HG02840 (cell line): ENCODE data around the gene SERPIND1.
"Not testable (repeated sequence)": the region's sequence is repeated elsewhere in the genome, so short reads cannot be mapped to it uniquely, and the experiment has no call there.

Experiments
- ATAC-seq: cut with Tn5 transposase; IDR thresholded peaks from one replicate; pipeline ENCODE4 v1.9.1; 2021; ENCODE audit warnings: mild to moderate bottlenecking, moderate library complexity, moderate number of reproducible peaks; ENCODE audit not compliant: unreplicated experiment, low FRiP score

The SERPIND1 gene

DNA sequence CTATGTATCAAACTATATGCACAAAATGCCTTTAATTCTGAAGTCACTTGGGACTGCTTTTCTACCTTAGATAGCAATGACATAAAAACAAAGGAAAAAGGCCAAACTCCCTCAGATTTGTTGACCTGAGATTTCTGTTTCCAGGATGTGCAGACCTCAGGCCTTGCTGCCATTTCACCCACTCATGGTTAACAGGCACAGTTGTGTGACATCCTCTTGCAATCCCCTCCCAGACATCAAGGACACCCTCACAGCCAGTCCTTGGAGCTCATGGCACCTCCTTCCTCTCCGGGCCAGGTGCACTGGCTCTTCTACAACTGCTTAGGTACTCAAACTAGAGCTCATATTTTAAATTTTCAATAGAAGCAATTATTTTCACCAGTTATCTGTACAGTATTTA, 37.3 kb downstream of the SERPIND1 start:
- no peak for ATAC-seq

DNA sequence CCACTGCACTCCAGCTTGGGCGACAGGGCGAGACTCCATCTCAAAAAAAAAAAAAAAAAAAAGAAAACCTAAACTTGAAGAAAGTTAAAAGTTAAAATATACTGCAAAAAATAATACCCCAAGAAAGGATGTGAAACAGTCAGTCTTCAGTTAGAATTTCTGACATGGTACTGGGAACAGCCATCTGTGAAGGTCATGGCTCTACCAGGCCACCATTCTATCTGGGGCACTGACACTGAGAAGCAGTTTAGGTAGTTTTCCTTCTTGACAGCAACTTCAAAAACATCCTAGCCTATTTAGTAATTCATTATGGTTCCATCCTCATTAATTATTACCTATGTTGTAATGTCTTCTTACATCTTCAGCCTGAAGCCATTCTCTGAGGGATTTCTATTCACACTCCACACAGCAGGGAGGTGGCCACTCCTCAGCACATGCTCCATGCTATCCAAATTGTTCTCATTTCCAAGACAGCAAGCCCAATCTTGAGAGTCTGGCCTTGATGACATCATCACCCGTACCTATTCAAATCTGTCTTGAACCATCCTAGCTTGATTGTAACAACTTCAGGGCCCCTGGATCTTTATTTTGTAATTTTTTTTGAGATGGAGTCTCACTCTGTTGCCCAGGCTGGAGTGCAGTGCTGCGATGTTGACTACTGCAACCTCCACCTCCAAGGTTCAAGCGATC, 38.2 kb downstream of the SERPIND1 start:
- no peak for ATAC-seq

DNA sequence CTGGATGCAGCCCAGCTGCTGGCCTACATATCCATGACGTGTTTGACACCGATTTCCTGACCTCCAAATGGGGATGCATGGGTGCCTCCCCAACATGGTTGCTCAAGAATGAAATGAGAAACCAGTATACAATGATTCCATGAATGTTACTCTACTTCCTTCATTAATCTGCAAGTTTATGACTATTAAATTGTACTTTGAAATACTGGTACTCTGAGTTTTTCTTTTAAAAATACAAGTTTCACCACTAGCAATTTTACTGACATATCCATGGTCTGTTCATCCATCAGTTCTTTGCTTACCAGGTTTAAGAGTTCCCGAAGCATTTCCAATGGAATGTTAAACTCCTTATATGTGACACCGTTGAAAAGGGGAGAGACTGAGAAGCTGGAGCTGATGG, 39.1 kb downstream of the SERPIND1 start:
- no peak for ATAC-seq

DNA sequence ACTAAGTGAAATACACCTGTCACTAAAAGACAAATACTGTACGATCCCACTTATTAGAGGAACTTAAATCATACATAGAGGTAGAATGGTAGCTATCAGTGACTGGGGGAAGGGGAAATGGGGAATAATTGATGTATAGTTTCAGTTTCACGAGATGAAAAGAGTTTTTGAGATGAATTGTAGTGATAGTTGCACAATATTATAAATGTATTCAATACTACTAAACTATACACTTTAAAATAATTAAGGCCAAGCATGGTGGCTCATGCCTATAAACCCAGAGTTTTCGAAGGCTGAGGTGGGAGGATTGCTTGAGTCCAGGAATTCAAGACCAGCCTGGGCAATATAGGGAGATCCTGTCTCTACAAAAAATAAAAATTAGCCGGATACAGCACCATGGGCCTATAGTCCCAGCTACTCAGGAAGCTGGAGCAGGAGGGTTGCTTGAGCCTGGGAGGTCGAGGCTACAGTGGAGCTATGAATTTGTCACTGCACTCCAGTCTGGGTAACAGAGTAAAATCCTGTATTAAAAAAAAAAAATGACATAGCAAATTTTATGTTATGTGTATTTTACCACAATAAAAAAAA, 40.4 kb downstream of the SERPIND1 start:
- ATAC-seq = no peak

DNA sequence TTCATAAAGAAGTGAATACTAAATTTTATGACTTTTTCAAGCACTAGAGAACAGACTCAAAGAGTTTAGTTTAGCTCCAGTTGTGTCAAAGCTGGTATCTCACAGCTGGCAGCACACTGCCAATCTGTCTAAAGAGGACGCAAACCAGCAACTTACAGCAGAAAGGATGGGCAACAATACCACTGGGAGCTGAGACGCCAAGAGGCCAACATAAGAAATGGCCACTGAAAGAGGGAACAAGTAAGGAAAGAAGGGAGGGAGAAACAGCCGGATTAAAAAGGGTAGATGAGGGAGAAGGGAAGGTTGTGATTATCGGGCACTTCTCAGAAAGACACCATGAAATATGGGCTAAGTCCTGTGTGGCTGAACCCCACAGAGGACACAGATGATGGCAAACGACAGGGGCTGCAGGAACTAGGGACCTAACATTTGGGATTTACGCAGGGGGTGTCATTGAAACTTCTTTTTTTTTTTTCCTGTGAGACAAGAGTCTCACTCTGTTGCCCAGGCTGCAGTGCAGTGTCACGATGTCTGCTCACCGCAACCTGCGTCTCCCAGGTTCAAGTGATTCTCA, 41.7 kb downstream of the SERPIND1 start:
- no peak for ATAC-seq

DNA sequence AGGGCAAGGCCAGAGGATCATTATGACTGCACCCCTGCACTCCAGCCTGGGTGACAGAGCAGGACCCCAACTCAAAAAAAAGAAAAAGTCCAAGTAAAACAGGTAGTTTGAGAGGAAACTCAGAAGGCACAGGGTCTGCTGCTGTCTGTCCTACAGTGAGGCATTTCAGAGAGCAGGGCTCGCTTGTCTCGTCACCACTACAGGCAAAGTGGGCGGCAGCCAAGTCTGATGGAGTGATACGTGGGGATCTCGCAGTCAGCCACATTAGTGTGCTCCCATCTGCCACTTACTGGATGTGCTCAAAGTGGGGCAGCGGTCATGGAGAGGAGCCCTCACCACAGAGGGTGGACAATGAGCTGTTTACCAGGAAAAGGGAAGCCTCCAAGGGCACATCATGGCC, 42.6 kb downstream of the SERPIND1 start:
- no peak for ATAC-seq

DNA sequence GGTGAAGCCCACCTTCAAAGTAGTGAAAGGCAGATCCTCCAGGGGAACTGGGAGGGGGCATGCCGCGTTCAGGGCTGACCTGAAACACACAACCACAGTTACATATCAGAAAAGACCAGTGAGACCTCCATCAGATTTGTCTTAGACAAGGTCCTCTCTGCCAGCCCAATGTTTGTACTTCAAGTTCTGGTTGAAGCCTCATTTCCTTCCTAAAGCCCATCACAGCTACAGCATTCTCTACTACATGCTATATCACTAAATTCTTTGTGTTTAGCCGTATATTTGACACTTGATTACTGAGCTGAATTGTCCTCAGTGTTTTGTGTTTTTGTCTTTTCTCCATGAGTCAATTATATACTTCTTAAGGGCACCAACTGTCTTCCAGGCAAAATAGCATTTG, 44.6 kb downstream of the SERPIND1 start:
- no peak for ATAC-seq

DNA sequence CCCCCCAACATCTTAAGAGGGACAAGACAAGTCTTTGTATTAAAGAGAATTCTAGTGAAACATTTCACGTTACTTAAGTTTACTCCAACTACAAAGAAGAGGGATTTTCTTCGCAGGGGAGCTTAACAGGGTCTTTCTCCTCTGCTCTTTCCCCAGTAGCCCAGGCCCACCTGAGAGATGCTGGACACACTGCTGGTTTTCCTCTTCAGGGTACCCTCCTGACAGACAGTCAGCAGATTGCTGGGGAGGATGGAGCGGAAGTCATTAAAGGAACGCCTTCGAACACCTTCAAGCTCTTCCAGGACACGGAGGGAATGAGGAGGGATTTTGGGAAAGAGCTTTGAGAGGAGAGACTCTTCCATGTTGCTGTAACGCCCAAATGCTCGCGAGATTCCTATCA, 45.6 kb downstream of the SERPIND1 start:
- no peak for ATAC-seq

DNA sequence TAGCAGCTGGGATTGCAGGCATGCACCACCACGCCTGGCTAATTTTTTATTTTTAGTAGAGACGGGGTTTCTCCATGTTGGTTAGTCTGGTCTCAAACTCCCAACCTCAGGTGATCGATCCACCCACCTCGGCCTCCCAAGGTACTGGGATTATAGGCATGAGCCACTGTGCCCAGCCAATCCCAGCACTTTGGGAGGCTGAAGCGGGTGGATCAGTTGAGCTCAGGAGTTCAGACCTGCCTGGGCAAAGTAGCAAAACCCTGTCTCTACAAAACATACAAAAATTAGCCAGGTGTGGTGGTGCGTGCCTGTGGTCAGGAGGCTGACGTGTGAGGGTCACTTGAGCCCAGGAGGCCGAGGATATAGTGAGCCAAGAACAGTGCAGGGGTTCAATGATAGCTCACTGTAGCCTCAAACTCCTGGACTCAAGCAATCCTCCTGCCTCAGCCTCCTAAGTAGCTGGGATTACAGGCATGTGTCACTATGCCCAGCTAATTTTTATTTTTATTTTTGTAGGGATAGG, 47.9 kb downstream of the SERPIND1 start:
- not testable (repeated sequence) for ATAC-seq

DNA sequence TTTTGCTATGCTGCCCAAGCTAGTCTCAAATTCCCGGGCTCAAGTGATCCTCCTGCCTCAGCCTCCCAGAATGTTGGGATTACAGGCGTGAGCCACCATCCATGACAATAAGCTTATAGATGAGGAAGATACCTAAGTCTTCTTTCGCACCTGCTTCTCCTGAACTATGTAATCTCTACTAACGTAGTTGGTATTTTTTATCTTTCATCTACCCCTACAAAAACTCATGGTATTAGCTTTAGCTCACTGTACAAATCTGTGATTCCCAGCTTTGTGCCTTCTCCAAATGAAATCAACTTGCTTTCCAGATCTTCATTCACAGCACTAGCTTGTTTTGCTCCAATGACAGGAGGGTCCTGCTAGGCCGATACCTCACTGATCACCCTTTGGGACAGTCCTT, 48.3 kb downstream of the SERPIND1 start:
- no peak for ATAC-seq

DNA sequence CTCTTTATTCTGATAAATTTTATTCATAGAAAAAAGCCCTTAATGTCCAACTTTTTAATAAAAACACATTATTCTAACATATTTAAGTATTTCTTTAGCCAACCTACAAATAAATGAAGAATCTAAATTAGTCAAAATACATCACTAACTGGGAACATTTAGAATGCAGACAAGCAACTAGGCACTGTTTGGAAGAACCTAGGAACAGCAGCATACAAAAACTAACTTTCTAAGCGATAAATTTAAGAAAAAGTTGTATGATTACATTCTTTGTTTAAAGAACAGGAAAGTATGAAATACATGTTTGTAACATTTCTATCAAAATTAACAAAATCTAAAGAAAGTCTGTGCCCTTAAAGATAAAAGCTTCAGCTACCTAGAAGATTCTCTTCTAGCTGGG, 49.4 kb downstream of the SERPIND1 start:
- no peak for ATAC-seq

DNA sequence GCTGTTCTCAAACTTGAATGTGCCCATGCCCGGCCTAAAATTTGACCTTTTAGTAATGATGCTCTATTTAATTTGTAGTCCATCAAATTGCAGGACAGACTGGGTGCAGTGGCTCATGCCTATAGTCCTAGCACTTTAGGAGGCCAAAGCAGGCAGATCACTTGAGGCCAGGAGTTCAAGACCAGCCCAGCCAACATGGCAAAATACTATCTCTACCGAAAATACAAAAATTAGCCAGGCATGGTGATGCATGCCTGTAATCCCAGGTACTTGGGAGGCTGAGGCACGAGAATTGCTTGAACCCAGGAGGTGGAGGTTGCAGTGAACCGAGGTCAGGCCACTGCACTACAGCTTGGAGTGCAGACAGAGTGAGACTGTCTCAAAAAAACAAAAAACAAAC, 51.3 kb downstream of the SERPIND1 start:
- not testable (repeated sequence) for ATAC-seq

DNA sequence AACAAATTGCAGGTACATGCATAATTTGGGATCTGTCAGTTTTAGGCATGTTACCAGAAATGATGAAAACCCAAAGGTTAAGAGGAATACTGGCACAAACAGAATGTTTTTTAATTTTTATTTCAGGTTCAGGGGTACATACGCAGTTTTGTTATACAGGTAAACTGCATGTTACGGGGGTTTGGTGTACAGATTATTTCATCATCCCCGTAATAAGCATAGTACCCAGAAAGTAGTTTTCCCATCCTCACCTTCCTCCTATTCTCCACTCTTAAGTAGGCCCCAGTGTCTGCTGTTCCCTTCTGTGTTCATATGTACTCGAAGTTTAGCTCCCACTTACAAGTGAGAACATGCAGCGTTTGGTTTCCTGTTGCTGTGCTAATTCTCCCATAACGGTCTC, 51.7 kb downstream of the SERPIND1 start:
- ATAC-seq = no peak

DNA sequence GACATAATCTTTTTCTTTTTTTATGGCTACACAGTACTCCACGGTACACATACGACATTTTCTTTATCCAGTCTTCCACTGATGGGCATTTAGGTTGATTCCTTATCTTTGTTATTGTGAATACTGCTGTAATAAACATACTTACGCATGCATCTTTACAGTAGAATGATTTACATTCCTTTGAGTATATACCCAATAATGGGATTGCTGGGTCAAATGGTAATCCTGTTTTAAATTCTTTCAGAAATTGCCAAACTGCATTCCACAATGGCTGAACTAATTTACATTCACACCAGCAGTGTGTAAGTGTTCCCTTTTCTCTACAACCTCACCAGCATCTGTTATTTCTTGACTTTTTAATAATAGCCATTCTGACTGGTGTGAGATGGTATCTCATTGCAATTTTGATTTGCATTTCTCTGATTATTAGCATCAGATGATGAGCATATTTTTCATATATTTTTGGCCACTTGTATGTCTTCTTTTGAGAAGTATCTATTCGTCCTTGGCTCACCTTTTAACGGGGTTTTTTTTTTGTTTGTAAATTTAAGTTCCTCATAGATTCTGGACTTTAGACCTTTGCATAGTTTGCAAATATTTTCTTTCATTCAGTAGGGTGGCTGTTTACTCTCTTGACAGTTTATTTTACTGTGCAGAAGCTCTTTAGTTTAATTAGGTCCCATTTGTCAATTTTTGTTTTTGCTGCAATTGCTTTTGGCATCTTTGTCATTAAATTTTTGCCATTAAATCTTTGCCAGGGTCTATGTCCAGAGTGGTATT, 52.6 kb downstream of the SERPIND1 start:
- ATAC-seq = not testable (repeated sequence)

DNA sequence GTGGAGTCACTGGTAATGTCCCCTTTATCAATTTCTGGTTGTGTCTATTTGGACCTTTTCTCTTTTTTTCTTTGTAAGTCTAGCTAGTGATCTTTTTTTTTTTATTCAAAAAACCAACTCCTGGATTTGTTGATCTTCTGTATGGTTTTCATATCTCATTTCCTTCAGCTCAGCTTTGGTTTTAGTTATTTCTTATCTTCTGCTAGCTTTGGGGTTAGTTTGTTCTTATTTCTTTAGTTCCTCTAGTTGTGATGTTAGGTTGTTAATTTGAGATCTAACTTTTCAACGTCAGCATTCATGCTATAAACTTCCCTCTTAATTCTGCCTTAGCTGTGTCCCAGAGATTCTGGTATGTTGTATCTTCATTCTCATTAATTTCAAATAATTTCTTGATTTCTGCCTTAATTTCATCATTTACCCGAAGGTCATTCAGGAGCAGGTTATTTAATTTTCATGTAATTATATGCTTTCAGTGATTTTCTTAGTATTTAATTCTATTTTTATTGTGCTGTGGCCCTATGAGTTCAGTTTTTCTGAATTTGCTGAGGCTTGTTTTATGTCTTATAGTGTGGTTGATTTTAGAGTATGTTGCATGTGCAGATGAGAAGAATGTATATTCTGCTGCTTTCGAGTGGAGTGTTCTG, 55.7 kb downstream of the SERPIND1 start:
- ATAC-seq = no peak

DNA sequence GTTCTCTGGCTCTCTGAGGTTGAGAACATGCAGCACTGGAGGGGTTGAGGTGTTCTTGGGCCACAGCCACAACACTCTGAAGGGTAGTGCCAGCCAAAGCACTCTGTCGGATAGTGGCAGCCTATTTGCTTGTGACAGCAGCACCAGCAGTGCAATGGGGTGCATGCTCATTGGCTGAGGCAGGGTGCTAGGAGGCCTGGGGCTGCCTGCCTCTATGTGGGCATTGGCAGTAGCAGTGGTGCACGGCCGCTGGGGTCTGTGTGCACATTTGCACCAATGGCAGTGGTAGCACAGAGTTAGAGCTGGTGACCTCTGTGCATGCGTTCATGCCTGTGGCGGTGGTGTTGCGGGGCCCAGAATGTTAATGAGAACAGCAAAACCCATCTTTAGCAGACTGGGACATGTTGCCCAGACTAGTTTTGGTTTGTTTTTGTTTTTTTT, 59.3 kb downstream of the SERPIND1 start:
- ATAC-seq = no peak

DNA sequence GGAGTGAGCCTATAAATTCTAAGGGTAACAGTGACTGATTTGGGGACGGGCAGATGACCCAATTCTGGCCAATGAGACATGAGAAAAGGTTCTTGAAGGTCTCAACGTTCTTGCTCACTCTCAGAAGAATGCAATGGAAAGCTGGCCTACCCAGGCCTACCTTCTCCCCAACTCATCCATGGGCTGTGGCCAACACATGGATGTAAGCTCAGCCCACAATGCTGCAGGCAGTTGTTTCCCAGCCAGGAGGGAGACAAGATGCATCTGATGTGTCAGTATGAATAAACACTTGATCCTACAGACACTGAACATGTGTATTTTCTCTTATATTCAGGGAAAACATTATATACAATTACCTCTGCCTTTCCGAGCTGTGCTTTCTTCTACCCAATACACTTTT, 60.3 kb downstream of the SERPIND1 start:
- ATAC-seq = no peak

DNA sequence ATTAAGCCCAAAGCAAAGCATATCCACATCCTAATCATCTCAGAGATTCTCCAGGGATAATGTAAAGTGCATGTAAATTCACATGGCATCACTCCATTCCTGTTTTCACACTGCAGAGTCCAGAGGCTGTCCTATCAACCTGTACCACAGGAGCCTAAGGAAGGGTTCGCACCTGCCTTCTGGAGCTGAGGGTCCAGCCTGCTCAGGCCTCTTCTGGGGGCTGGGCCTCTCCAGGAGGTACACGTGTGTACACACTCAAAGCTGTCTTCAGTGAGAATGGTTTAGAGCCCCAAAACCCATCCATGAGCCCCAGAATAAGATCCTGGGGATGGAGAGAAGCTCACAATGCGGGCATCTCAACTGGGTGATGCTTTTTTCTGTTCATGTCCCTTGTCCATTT, 60.8 kb downstream of the SERPIND1 start:
- ATAC-seq = no peak
